Liver (tissue), 9 donors: ENCODE measurements around the gene CDK5R1. TPM values are rescaled to one million over a fixed set of nuclear protein-coding genes. Genes with fewer than 3 reads are reported as not detected.

Experiments
- DNase-seq: peaks from one replicate; pipeline ENCODE4 v3.0.0-alpha.2; 2017; ENCODE audit warnings: low spot score
- H3K27ac ChIP-seq, 2 donors: one replicate each; pipeline ENCODE4 v1.7.0; 2013; ENCODE audit warnings: inconsistent platforms in 2 of 2, low read length in 2 of 2, control low read depth in 1 of 2, low read depth in 1 of 2, mild to moderate bottlenecking in 1 of 2
- H3K27me3 ChIP-seq, 4 donors: one replicate each; pipeline versions ENCODE4 v1.6.1 to v1.7.0; 2013; ENCODE audit warnings: low read length in 3 of 4, inconsistent platforms in 1 of 4, mild to moderate bottlenecking in 1 of 4, moderate library complexity in 1 of 4; ENCODE audit not compliant: control insufficient read depth in 4 of 4, insufficient read depth in 4 of 4
- H3K36me3 ChIP-seq, 4 donors: one replicate each; pipeline versions ENCODE4 v1.6.1 to v1.7.0; 2013; ENCODE audit warnings: low read length in 3 of 4, mild to moderate bottlenecking in 3 of 4, low read depth in 1 of 4, moderate library complexity in 1 of 4; ENCODE audit not compliant: control insufficient read depth in 4 of 4, insufficient read depth in 3 of 4
- H3K4me1 ChIP-seq, 4 donors: one replicate each; pipeline versions ENCODE4 v1.6.1 to v1.7.0; 2013; ENCODE audit warnings: low read length in 3 of 4, mild to moderate bottlenecking in 3 of 4, moderate library complexity in 1 of 4; ENCODE audit not compliant: control insufficient read depth in 4 of 4, insufficient read depth in 4 of 4
- H3K4me3 ChIP-seq, 3 donors: one replicate each; pipeline versions ENCODE4 v1.6.1 to v1.7.0; 2013; ENCODE audit warnings: low read length in 3 of 3, control low read depth in 1 of 3, low read depth in 1 of 3, mild to moderate bottlenecking in 1 of 3
- H3K9ac ChIP-seq, 2 donors: one replicate each; pipeline ENCODE4 v1.7.0; 2013; ENCODE audit warnings: low read length in 2 of 2, mild to moderate bottlenecking in 2 of 2, moderate library complexity in 2 of 2, control low read depth in 1 of 2, low read depth in 1 of 2
- H3K9me3 ChIP-seq, 4 donors: one replicate each; pipeline versions ENCODE4 v1.6.1 to v1.7.0; 2013; ENCODE audit warnings: low read length in 3 of 4; ENCODE audit not compliant: control insufficient read depth in 4 of 4
- EGR1 ChIP-seq, 2 donors: IDR thresholded peaks; 2 replicates each; pipeline ENCODE4 v1.6.1; 2016 to 2018; ENCODE audit warnings: antibody characterized with exemption in 2 of 2, low read depth in 2 of 2
- FOXA1 ChIP-seq: IDR thresholded peaks from 2 replicates; pipeline ENCODE4 v1.6.1; 2016; ENCODE audit warnings: antibody characterized with exemption
- FOXA2 ChIP-seq: IDR thresholded peaks from 2 replicates; pipeline ENCODE4 v1.6.1; 2016; ENCODE audit warnings: antibody characterized with exemption
- GABPA ChIP-seq, 2 donors: IDR thresholded peaks in 1 of 2; conservative IDR thresholded peaks in 1 of 2; 2 replicates each; pipeline ENCODE4 v1.6.1; 2016; ENCODE audit warnings: antibody characterized with exemption in 2 of 2, mild to moderate bottlenecking in 1 of 2, moderate library complexity in 1 of 2
- HNF4A ChIP-seq, 2 donors: conservative IDR thresholded peaks; 2 replicates each; pipeline ENCODE4 v1.6.1; 2016; ENCODE audit warnings: antibody characterized with exemption in 2 of 2, mild to moderate bottlenecking in 2 of 2
- HNF4G ChIP-seq: IDR thresholded peaks from 2 replicates; pipeline ENCODE4 v1.6.1; 2016; ENCODE audit warnings: antibody characterized with exemption
- JUND ChIP-seq, 2 donors: IDR thresholded peaks; 2 replicates each; pipeline ENCODE4 v1.6.1; 2016; ENCODE audit warnings: antibody characterized with exemption in 2 of 2
- MAX ChIP-seq: IDR thresholded peaks from 2 replicates; pipeline ENCODE4 v1.6.1; 2016; ENCODE audit warnings: antibody characterized with exemption
- RAD21 ChIP-seq, 2 donors: IDR thresholded peaks; 2 replicates each; pipeline ENCODE4 v1.6.1; 2016; ENCODE audit warnings: antibody characterized with exemption in 2 of 2, mild to moderate bottlenecking in 2 of 2
- REST ChIP-seq: IDR thresholded peaks from 2 replicates; pipeline ENCODE4 v1.6.1; 2016; ENCODE audit warnings: antibody characterized with exemption, mild to moderate bottlenecking
- RXRA ChIP-seq, 2 donors: IDR thresholded peaks; 2 replicates each; pipeline ENCODE4 v1.6.1; 2017 to 2018; ENCODE audit warnings: antibody characterized with exemption in 2 of 2, mild to moderate bottlenecking in 1 of 2
- SP1 ChIP-seq: IDR thresholded peaks from 2 replicates; pipeline ENCODE4 v1.6.1; 2018; ENCODE audit warnings: antibody characterized with exemption, mild to moderate bottlenecking
- TAF1 ChIP-seq: conservative IDR thresholded peaks from 2 replicates; pipeline ENCODE4 v1.6.1; 2016; ENCODE audit warnings: antibody characterized with exemption, mild to moderate bottlenecking
- WGBS: extraction: QIAGEN DNeasy Blood & Tissue Kit; methylation state at CpG from one replicate; pipeline ENCODE4 v1.1.7; 2013; 5-methylcytosine and 5-hydroxymethylcytosine counted together
- polyA plus RNA-seq, 2 donors: library from polyadenylated mRNA; stranded (reverse) in 1 of 2; unstranded in 1 of 2; fragments of 200-250 nt in 1 of 2; fragments of >200 nt in 1 of 2; fragmentation: Nextera tagmentation in 1 of 2; extraction: Ambion mirVana in 1 of 2; gene quantifications; one replicate each; pipeline versions ENCODE4 v1.2.1 to v1.2.3, GENCODE V29; 2013 to 2015
- total RNA-seq, 2 donors: library from RNA; depleted of rRNA; stranded (reverse); fragments of >200 nt; gene quantifications; one replicate each; pipeline ENCODE4 v1.2.3, GENCODE V29; 2014
- TF ChIP-seq, protein P1 (sequence below): IDR thresholded peaks from 2 replicates; pipeline ENCODE4 v1.6.1; 2016; ENCODE audit warnings: antibody characterized with exemption
- donor health status: healthy.
- donor health status: healthy.
- donor health status: healthy.
- donor health status: healthy.
- donor health status: healthy.

Gene CDK5R1
- total and polyA plus RNA-seq, 4 donors: 0.08 to 0.93 (median 0.64) TPM

GRCh38 chr17:32464374-32464773, 22.4 kb upstream of the CDK5R1 start:
- no peaks in the 10 kb centered on the region for H3K9me3 ChIP-seq
- DNase-seq: no peak
- no peak overlapping the region for H3K27ac ChIP-seq
- no peak overlapping the region for H3K9ac ChIP-seq
- no peak overlapping the region for H3K4me3 ChIP-seq
- H3K36me3 ChIP-seq: peaks cover 20 to 53% (median 40%) of the 10 kb centered on the region in 4 donors
- H3K27me3 ChIP-seq: no peaks in the 10 kb centered on the region
- 87% methylated on average over 1 of the region's 1 CpG for WGBS
- no peaks in the 10 kb centered on the region for H3K4me1 ChIP-seq
- no peak for TF ChIP-seq FOXA1
- TF ChIP-seq GABPA (IDR thresholded peaks at IDR 0.05 in 1 of 2, conservative IDR thresholded peaks at IDR 0.05 in 1 of 2): no peak
- TF ChIP-seq TAF1: no peak
- TF ChIP-seq RXRA (IDR thresholded peaks at IDR 0.05): no peak
- TF ChIP-seq FOXA2: no peak
- no peak for TF ChIP-seq EGR1 (IDR thresholded peaks at IDR 0.05; ENCODE audit: low read depth in 2 of 2)
- TF ChIP-seq RAD21 (IDR thresholded peaks at IDR 0.05): no peak

DNA sequence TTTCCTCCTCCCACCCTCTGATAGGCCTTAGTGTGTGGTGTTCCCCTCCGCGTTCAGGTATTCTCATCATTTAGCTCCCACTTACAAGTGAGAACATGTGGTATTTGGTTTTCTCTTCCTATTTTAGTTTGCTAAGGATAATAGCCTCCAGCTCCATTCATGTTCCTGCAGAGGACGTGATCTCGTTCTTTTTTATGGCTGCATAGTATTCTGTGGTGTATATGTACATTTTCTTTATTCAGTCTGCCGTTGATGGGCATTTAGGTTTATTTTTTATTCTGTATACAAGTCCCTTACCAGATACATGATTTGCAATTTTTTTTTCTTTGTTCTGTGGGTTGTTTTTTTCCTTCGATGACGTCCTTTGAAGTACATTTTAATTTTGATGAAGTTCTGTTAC, 18.8 kb upstream of the CDK5R1 start:
- 98% methylated on average over 7 of the region's 7 CpGs for WGBS
- DNase-seq: no peak
- no peaks in the 10 kb centered on the region for H3K9me3 ChIP-seq

More for the DNA sequence above, 18.8 kb upstream of the CDK5R1 start:
- Histone ChIP-seq H3K36me3 (peaks cover 15 to 66% (median 54%) of the 10 kb centered on the region in 4 donors), H3K4me1 (no peaks in the 10 kb centered on the region), H3K27me3 (no peaks in the 10 kb centered on the region), H3K9ac (no peak overlapping the region), H3K4me3 (no peak overlapping the region), H3K27ac (no peak overlapping the region)
- TF ChIP-seq EGR1 (IDR thresholded peaks at IDR 0.05; ENCODE audit: low read depth in 2 of 2) (no peak), SP1 (no peak), RAD21 (IDR thresholded peaks at IDR 0.05) (no peak), GABPA (IDR thresholded peaks at IDR 0.05 in 1 of 2, conservative IDR thresholded peaks at IDR 0.05 in 1 of 2) (no peak), HNF4G (no peak), MAX (no peak), REST (no peak), HNF4A (conservative IDR thresholded peaks at IDR 0.05) (no peak), JUND (IDR thresholded peaks at IDR 0.05) (no peak)
- TF ChIP-seq, protein P1, sequence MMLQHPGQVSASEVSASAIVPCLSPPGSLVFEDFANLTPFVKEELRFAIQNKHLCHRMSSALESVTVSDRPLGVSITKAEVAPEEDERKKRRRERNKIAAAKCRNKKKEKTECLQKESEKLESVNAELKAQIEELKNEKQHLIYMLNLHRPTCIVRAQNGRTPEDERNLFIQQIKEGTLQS: no peak
